ENCODE results near the gene WDR48.

DNA sequence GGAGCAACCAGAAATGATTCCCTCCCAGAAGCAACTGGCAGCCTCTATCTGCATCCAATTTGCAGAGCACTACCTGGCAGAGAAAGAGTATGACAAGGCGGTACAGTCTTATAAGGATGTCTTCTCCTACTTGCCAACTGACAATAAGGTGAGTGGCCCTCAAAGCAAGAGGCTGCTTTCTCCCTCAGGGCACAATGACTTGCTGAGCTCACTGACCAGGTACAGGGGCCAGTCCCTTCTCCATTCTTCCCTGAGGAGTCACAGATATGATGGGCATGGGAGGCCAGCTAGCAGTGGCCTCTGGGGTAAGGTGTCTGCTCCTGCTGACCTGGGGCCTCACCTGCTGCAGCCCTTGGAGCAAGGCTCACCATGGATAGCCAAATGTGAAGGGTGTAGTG lies 81.3 kb downstream of the WDR48 start:
- TF ChIP-seq, protein P1, sequence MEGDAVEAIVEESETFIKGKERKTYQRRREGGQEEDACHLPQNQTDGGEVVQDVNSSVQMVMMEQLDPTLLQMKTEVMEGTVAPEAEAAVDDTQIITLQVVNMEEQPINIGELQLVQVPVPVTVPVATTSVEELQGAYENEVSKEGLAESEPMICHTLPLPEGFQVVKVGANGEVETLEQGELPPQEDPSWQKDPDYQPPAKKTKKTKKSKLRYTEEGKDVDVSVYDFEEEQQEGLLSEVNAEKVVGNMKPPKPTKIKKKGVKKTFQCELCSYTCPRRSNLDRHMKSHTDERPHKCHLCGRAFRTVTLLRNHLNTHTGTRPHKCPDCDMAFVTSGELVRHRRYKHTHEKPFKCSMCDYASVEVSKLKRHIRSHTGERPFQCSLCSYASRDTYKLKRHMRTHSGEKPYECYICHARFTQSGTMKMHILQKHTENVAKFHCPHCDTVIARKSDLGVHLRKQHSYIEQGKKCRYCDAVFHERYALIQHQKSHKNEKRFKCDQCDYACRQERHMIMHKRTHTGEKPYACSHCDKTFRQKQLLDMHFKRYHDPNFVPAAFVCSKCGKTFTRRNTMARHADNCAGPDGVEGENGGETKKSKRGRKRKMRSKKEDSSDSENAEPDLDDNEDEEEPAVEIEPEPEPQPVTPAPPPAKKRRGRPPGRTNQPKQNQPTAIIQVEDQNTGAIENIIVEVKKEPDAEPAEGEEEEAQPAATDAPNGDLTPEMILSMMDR (IDR thresholded peaks at IDR 0.05; ENCODE audit: low read length) = no peak
- no peak for TF ChIP-seq EZH2 (IDR thresholded peaks at IDR 0.05; ENCODE audit: borderline replicate concordance, low read length)

Measured in OCI-LY1 (cell line).